ENCODE results near the gene TMEM238L. TPM values are rescaled to one million over a fixed set of nuclear protein-coding genes. Genes with fewer than 3 reads are reported as not detected.

The TMEM238L gene
- total RNA-seq, 1 donor from 2014 or later, result not detected

DNA sequence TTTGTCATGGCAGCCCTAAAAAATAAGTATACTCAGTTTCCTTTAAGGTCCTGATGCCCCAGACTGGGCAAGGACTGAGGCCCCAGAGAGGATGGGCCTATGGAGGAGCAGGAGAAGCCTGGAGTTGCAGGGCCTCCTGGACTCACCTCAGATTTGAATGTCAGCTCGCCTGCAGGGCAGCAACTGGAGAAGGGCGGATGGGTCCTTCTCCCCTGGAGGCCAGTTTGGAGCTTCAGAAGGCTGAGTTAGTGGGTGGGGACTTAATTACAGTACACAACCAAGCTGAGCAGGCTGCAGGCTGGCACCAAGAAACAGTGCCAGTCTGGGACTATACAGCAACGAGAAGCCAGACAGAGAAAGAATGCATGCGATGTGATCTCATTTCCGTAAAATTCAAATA, 27.8 kb upstream of the TMEM238L start:
- H3K4me1 Mint-ChIP-seq (ENCODE audit: low read depth), result no peaks in the 10 kb centered on the region
- no peak for TF ChIP-seq CTCF (IDR thresholded peaks at IDR 0.05)
- no peak overlapping the region for H3K27ac Mint-ChIP-seq (ENCODE audit: unreplicated experiment)
- no peak for DNase-seq (ENCODE audit: low spot score)
- no peaks in the 10 kb centered on the region for H3K9me3 Mint-ChIP-seq (ENCODE audit: low read depth)
- no peak overlapping the region for H3K4me3 Mint-ChIP-seq (ENCODE audit: unreplicated experiment)
- no peaks in the 10 kb centered on the region for H3K36me3 Mint-ChIP-seq (ENCODE audit: low read depth)
- peaks cover 2% of the 10 kb centered on the region for H3K27me3 Mint-ChIP-seq (ENCODE audit: low read depth)

DNA sequence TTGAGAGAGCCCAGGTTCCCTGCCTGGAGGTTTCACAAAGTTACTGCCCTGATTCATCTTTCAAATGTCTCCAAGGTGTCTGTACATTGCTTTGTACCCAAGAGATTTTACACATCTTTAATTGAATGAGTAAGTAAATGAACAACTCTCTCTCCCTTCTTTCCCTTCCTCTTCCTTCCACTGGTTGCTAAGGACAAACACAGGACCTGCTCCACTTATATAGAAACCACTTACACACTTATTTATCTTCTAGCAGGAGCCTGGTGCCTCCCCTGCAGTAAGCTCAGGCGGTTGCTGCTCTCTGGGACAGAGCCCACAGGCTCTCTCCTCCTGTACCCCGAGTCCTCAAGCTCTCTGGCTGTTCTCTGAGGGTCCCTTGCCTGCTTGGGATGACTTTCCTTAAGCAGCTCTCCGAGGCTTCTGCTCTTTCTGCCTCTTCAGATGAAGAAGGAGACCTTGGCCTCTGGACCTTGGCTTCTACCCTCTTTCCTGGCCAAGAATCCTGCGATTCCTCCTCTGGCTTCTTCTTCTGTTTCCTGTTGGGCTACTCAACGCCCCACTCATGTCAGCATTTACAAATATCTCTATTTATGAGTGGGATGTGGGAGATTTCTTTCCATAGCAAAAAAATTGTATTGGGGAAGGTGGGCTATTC, 24.1 kb upstream of the TMEM238L start:
- no peaks in the 10 kb centered on the region for H3K4me1 Mint-ChIP-seq (ENCODE audit: low read depth)
- peaks cover 5% of the 10 kb centered on the region for H3K9me3 Mint-ChIP-seq (ENCODE audit: low read depth)
- no peaks in the 10 kb centered on the region for H3K36me3 Mint-ChIP-seq (ENCODE audit: low read depth)
- no peak overlapping the region for H3K27ac Mint-ChIP-seq (ENCODE audit: unreplicated experiment)
- TF ChIP-seq CTCF (IDR thresholded peaks at IDR 0.05), result no peak
- H3K4me3 Mint-ChIP-seq (ENCODE audit: unreplicated experiment), result no peak overlapping the region
- no peak for DNase-seq (ENCODE audit: low spot score)
- H3K27me3 Mint-ChIP-seq (ENCODE audit: low read depth), result peaks cover 2% of the 10 kb centered on the region

- no peaks in the 10 kb centered on the region for H3K36me3 Mint-ChIP-seq (ENCODE audit: low read depth)
- no peak for DNase-seq (ENCODE audit: low spot score)
Observed at GRCh38 chr17:10824874-10825273, 21.0 kb upstream of the TMEM238L start.

DNA sequence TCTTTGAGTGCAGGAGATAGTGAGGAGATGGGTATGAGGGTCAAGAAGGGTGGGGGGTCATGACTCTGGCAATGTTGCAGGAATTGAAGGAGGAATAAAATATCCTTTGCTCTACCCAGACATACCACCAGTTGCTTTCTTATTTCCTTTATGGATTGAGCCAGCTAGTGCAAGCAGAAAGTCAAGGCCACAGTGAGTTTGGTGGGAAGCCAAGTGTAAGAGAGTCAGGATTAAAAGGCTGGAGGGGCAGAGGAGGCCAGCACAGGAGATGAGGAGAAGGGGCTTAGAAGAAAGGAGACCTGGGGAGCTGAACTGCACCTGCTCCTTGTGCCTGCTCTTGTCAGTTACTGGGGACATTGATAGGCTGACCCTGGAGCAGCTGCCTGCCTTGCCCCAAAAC, 17.9 kb upstream of the TMEM238L start:
- no peaks in the 10 kb centered on the region for H3K27me3 Mint-ChIP-seq (ENCODE audit: low read depth)
- no peaks in the 10 kb centered on the region for H3K36me3 Mint-ChIP-seq (ENCODE audit: low read depth)
- no peak for TF ChIP-seq CTCF (IDR thresholded peaks at IDR 0.05)
- H3K27ac Mint-ChIP-seq (ENCODE audit: unreplicated experiment), result no peak overlapping the region
- H3K9me3 Mint-ChIP-seq (ENCODE audit: low read depth), result peaks cover 5% of the 10 kb centered on the region
- no peaks in the 10 kb centered on the region for H3K4me1 Mint-ChIP-seq (ENCODE audit: low read depth)
- H3K4me3 Mint-ChIP-seq (ENCODE audit: unreplicated experiment), result no peak overlapping the region
- no peak for DNase-seq (ENCODE audit: low spot score)

More at GRCh38 chr17:10824874-10825273, 21.0 kb upstream of the TMEM238L start:
- peaks cover 5% of the 10 kb centered on the region for H3K9me3 Mint-ChIP-seq (ENCODE audit: low read depth)
- H3K27me3 Mint-ChIP-seq (ENCODE audit: low read depth), result peaks cover 2% of the 10 kb centered on the region
- H3K4me3 Mint-ChIP-seq (ENCODE audit: unreplicated experiment), result no peak overlapping the region
- no peak for TF ChIP-seq CTCF (IDR thresholded peaks at IDR 0.05)
- H3K27ac Mint-ChIP-seq (ENCODE audit: unreplicated experiment), result no peak overlapping the region
- H3K4me1 Mint-ChIP-seq (ENCODE audit: low read depth), result no peaks in the 10 kb centered on the region

GRCh38 chr17:10821054-10821453, 17.2 kb upstream of the TMEM238L start:
- no peak overlapping the region for H3K27ac Mint-ChIP-seq (ENCODE audit: unreplicated experiment)
- H3K4me1 Mint-ChIP-seq (ENCODE audit: low read depth), result no peaks in the 10 kb centered on the region
- H3K27me3 Mint-ChIP-seq (ENCODE audit: low read depth), result no peaks in the 10 kb centered on the region
- DNase-seq (ENCODE audit: low spot score), result no peak
- TF ChIP-seq CTCF (IDR thresholded peaks at IDR 0.05), result no peak
- H3K4me3 Mint-ChIP-seq (ENCODE audit: unreplicated experiment), result no peak overlapping the region
- H3K9me3 Mint-ChIP-seq (ENCODE audit: low read depth), result peaks cover 3% of the 10 kb centered on the region
- no peaks in the 10 kb centered on the region for H3K36me3 Mint-ChIP-seq (ENCODE audit: low read depth)
